K562 treated with DMSO at 1 percent for 12 hours (cell line): Measurements from ENCODE around the gene PDE4DIP. TPM values are rescaled to one million over a fixed set of nuclear protein-coding genes. Genes with fewer than 3 reads are reported as not detected.

Source experiments
- total RNA-seq: library from RNA; unstranded; fragments of 300-600 nt; gene quantifications from 2 replicates; pipeline ENCODE4 v1.2.3, GENCODE V29; 2022; ENCODE audit not compliant: insufficient read depth

Gene PDE4DIP
- 121 and 177 TPM in 2 replicates for total RNA-seq

DNA sequence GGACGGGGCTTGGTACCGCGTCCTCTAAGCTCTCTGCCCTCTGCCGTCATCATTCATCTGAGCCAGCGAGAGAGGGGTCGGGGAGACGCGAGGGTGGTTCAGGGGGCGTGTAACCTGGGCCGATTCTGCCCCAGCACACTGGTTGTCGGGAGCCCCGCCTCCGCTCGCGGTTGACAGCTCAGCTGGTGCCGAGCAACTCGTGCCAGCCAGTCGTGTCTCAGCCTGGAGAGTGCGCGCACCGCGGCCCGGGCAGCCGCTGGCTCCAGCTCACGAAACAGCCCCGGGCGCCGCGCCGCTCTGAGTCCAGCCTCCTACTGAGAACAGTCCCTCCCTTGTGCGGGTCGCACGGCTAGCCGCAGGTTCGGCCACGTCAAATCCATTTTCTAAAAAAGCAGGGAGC is at the start of gene PDE4DIP:
TSS of gene PDE4DIP (plus strand) at position 209 of the 400 bp plus-strand sequence. CDS start 347 bp downstream, outside the sequence.

Other genes with a start within 250 kb of the PDE4DIP start
- 5.4 and 6.3 TPM in 2 replicates for gene NBPF14, start 248.4 kb upstream of the PDE4DIP start, total RNA-seq
- gene NUDT4B, start 95.7 kb upstream of the PDE4DIP start, total RNA-seq, result 2.4 and 4.5 TPM in 2 replicates